ENCODE results near the gene KLHDC4. TPM values are rescaled to one million over a fixed set of nuclear protein-coding genes. Genes with fewer than 3 reads are reported as not detected.

Gene KLHDC4
- total and polyA plus RNA-seq, 9 donors, result 16.2 to 35.9 (median 26.2) TPM

- Histone ChIP-seq H3K4me1 (ENCODE audit: insufficient read depth) (peaks cover 1% of the 10 kb centered on the region), H3K36me3 (no peaks in the 10 kb centered on the region), H3K27ac (no peak overlapping the region), H3K27me3 (no peaks in the 10 kb centered on the region), H3K9me3 (no peaks in the 10 kb centered on the region), H3K4me3 (no peak overlapping the region)
- TF ChIP-seq EP300 (IDR thresholded peaks at IDR 0.05), result no peak
- TF ChIP-seq POLR2A (IDR thresholded peaks at IDR 0.05), result no peak
- TF ChIP-seq CTCF (IDR thresholded peaks at IDR 0.05), result no peak
- intact Hi-C loops (cut with DNase I), result loop anchor here in 1 of 4 donors (5.0 kb wide), 1 partner anchor 1047 kb away; no protein-coding TSS in a partner anchor
- 40 to 57% (median 45%) methylated on average over 15 of the region's 15 CpGs for WGBS, 3 donors
- no peak for DNase-seq
Observed at GRCh38 chr16:87809150-87809902, 43.5 kb upstream of the KLHDC4 start.

GRCh38 chr16:87808108-87808507 lies 42.3 kb upstream of the KLHDC4 start:
- no peaks in the 10 kb centered on the region for H3K9me3 ChIP-seq
- no peaks in the 10 kb centered on the region for H3K27me3 ChIP-seq
- DNase-seq, result no peak
- 80 to 83% (median 83%) methylated on average over 6 of the region's 6 CpGs for WGBS, 3 donors
- peaks cover 1% of the 10 kb centered on the region for H3K4me1 ChIP-seq (ENCODE audit: insufficient read depth)
- no peaks in the 10 kb centered on the region for H3K36me3 ChIP-seq
- no peak overlapping the region for H3K4me3 ChIP-seq
- intact Hi-C loops (cut with DNase I), result loop anchor here in 1 of 4 donors (5.0 kb wide), 1 partner anchor 1046 kb away; no protein-coding TSS in a partner anchor
- TF ChIP-seq CTCF (IDR thresholded peaks at IDR 0.05), result no peak
- no peak overlapping the region for H3K27ac ChIP-seq

GRCh38 chr16:87806641-87807546 lies 41.1 kb upstream of the KLHDC4 start:
- TF ChIP-seq CTCF (IDR thresholded peaks at IDR 0.05) (no peak), EP300 (IDR thresholded peaks at IDR 0.05) (no peak), POLR2A (IDR thresholded peaks at IDR 0.05) (no peak)
- Histone ChIP-seq H3K4me3 (peak overlapping the region; percentile 23), H3K27me3 (no peaks in the 10 kb centered on the region), H3K27ac (no peak overlapping the region), H3K4me1 (ENCODE audit: insufficient read depth) (peaks cover 1% of the 10 kb centered on the region), H3K36me3 (no peaks in the 10 kb centered on the region), H3K9me3 (no peaks in the 10 kb centered on the region)
- peak in 1 of 5 donors; percentile 45 for DNase-seq
- 12 to 16% (median 13%) methylated on average over 25 of the region's 25 CpGs for WGBS, 3 donors
- intact Hi-C loops (cut with DNase I), result loop anchor here in 1 of 4 donors (5.0 kb wide), 1 partner anchor 1045 kb away; no protein-coding TSS in a partner anchor

GRCh38 chr16:87806261-87806640 lies 40.5 kb upstream of the KLHDC4 start:
- Histone ChIP-seq H3K4me1 (ENCODE audit: insufficient read depth) (peaks cover 1% of the 10 kb centered on the region), H3K27me3 (no peaks in the 10 kb centered on the region), H3K9me3 (no peaks in the 10 kb centered on the region), H3K36me3 (no peaks in the 10 kb centered on the region), H3K4me3 (peak overlapping the region; percentile 23), H3K27ac (no peak overlapping the region)
- no peak for DNase-seq
- TF ChIP-seq EP300 (IDR thresholded peaks at IDR 0.05), result no peak
- no peak for TF ChIP-seq CTCF (IDR thresholded peaks at IDR 0.05)
- no peak for TF ChIP-seq POLR2A (IDR thresholded peaks at IDR 0.05)
- intact Hi-C loops (cut with DNase I), result loop anchor here in 1 of 4 donors (5.0 kb wide), 1 partner anchor 1044 kb away; no protein-coding TSS in a partner anchor
- WGBS, 3 donors, result 26 to 43% (median 34%) methylated on average over 16 of the region's 16 CpGs
